ENCODE results near the gene CLSTN2.

The CLSTN2 gene

GRCh38 chr3:140546649-140547048 is 611.7 kb downstream of the CLSTN2 start:
- DNase-seq (ENCODE audit: low read depth in 3 of 3): no peak

GRCh38 chr3:140552403-140552802 is 617.4 kb downstream of the CLSTN2 start:
- DNase-seq (ENCODE audit: low read depth in 3 of 3): no peak

GRCh38 chr3:140552898-140553297 is 617.9 kb downstream of the CLSTN2 start:
- no peak for DNase-seq (ENCODE audit: low read depth in 3 of 3)

- no peak for DNase-seq (ENCODE audit: low read depth in 3 of 3)
Observed at GRCh38 chr3:140553591-140553990, 618.6 kb downstream of the CLSTN2 start.

- DNase-seq (ENCODE audit: low read depth in 3 of 3): no peak
Observed at GRCh38 chr3:140555666-140556065, 620.7 kb downstream of the CLSTN2 start.

GRCh38 chr3:140557476-140557875 is 622.5 kb downstream of the CLSTN2 start:
- no peak for DNase-seq (ENCODE audit: low read depth in 3 of 3)

GRCh38 chr3:140559546-140559945 is 624.6 kb downstream of the CLSTN2 start:
- DNase-seq (ENCODE audit: low read depth in 3 of 3): no peak

- no peak for DNase-seq (ENCODE audit: low read depth in 3 of 3)
Observed at GRCh38 chr3:140563206-140563760, 628.3 kb downstream of the CLSTN2 start.

- no peak for DNase-seq (ENCODE audit: low read depth in 3 of 3)
Observed at GRCh38 chr3:140568131-140568530, 633.1 kb downstream of the CLSTN2 start.

GRCh38 chr3:140568842-140569520 is 634.0 kb downstream of the CLSTN2 start:
- DNase-seq (ENCODE audit: low read depth in 3 of 3): no peak

GRCh38 chr3:140570602-140571001 is 635.6 kb downstream of the CLSTN2 start:
- DNase-seq (ENCODE audit: low read depth in 3 of 3): no peak

- no peak for DNase-seq (ENCODE audit: low read depth in 3 of 3)
Observed at GRCh38 chr3:140571836-140572235, 636.9 kb downstream of the CLSTN2 start.

GRCh38 chr3:140572334-140572733 is 637.3 kb downstream of the CLSTN2 start:
- DNase-seq (ENCODE audit: low read depth in 3 of 3): no peak

GRCh38 chr3:140573011-140573410 is 638.0 kb downstream of the CLSTN2 start:
- no peak for DNase-seq (ENCODE audit: low read depth in 3 of 3)

GRCh38 chr3:140574375-140574774 is 639.4 kb downstream of the CLSTN2 start:
- no peak for DNase-seq (ENCODE audit: low read depth in 3 of 3)

GRCh38 chr3:140576449-140576848 is 641.5 kb downstream of the CLSTN2 start:
- DNase-seq (ENCODE audit: low read depth in 3 of 3): no peak

GRCh38 chr3:140577911-140578310 is 642.9 kb downstream of the CLSTN2 start:
- DNase-seq (ENCODE audit: low read depth in 3 of 3): no peak

GRCh38 chr3:140579260-140579659 is 644.3 kb downstream of the CLSTN2 start:
- no peak for DNase-seq (ENCODE audit: low read depth in 3 of 3)

- no peak for DNase-seq (ENCODE audit: low read depth in 3 of 3)
Observed at GRCh38 chr3:140580746-140581145, 645.8 kb downstream of the CLSTN2 start.

GRCh38 chr3:140584549-140584948 is 649.6 kb downstream of the CLSTN2 start:
- no peak for DNase-seq (ENCODE audit: low read depth in 3 of 3)

GRCh38 chr3:140585828-140586227 is 650.8 kb downstream of the CLSTN2 start:
- no peak for DNase-seq (ENCODE audit: low read depth in 3 of 3)

GRCh38 chr3:140586311-140586710 is 651.3 kb downstream of the CLSTN2 start:
- DNase-seq (ENCODE audit: low read depth in 3 of 3): no peak

GRCh38 chr3:140588558-140588957 is 653.6 kb downstream of the CLSTN2 start:
- no peak for DNase-seq (ENCODE audit: low read depth in 3 of 3)

GRCh38 chr3:140593766-140594165 is 658.8 kb downstream of the CLSTN2 start:
- DNase-seq (ENCODE audit: low read depth in 3 of 3): no peak

Measured in stimulated activated CD4-positive, alpha-beta T cell treated with anti-CD3 and anti-CD28 coated beads, TNF-alpha, amount 100 ng/mL, for 4 hours (primary cell).